Ovary (tissue), 3 donors: ENCODE measurements around the gene PLXNA2.

Experiments used
- POLR2A ChIP-seq: fragments of 450-650 bp; IDR thresholded peaks from one replicate; pipeline ENCODE4 v1.6.1; 2017; ENCODE audit warnings: antibody characterized with exemption, mild to moderate bottlenecking, moderate library complexity
- TF ChIP-seq, protein P1 (sequence below), 3 donors: fragments of 450-650 bp in 2 of 3; fragments of 200-600 bp in 1 of 3; IDR thresholded peaks; one replicate each; pipeline versions ENCODE4 v1.5.1 to v1.8.0; 2016 to 2022; ENCODE audit warnings: antibody characterized with exemption in 3 of 3, mild to moderate bottlenecking in 1 of 3
- donor health status: DM: no; HTN: no; CAD: no.

DNA sequence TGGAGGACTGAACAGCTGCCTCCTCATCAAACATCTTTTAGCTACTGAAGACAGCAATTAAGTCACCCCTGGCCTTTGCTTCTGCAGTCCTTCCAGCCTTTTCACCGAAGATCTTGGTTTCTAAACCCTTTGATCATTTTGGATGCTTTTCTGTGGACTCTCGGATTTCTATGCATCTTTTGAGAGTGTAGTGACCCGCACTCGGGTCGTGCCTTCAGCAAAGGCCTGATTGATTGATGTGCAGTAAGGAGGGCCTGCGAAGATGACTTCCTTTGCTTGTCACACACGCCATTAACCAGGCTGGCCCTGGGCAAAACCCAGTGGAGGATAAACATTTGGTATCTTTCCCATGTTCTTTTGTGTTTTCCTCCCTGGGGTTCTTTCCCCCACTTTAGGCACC, 175.8 kb downstream of the PLXNA2 start:
- TF ChIP-seq, protein P1, sequence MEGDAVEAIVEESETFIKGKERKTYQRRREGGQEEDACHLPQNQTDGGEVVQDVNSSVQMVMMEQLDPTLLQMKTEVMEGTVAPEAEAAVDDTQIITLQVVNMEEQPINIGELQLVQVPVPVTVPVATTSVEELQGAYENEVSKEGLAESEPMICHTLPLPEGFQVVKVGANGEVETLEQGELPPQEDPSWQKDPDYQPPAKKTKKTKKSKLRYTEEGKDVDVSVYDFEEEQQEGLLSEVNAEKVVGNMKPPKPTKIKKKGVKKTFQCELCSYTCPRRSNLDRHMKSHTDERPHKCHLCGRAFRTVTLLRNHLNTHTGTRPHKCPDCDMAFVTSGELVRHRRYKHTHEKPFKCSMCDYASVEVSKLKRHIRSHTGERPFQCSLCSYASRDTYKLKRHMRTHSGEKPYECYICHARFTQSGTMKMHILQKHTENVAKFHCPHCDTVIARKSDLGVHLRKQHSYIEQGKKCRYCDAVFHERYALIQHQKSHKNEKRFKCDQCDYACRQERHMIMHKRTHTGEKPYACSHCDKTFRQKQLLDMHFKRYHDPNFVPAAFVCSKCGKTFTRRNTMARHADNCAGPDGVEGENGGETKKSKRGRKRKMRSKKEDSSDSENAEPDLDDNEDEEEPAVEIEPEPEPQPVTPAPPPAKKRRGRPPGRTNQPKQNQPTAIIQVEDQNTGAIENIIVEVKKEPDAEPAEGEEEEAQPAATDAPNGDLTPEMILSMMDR (IDR thresholded peaks at IDR 0.05) = no peak
- TF ChIP-seq POLR2A = no peak
